ENCODE measurements around the gene KLHL40.

DNA sequence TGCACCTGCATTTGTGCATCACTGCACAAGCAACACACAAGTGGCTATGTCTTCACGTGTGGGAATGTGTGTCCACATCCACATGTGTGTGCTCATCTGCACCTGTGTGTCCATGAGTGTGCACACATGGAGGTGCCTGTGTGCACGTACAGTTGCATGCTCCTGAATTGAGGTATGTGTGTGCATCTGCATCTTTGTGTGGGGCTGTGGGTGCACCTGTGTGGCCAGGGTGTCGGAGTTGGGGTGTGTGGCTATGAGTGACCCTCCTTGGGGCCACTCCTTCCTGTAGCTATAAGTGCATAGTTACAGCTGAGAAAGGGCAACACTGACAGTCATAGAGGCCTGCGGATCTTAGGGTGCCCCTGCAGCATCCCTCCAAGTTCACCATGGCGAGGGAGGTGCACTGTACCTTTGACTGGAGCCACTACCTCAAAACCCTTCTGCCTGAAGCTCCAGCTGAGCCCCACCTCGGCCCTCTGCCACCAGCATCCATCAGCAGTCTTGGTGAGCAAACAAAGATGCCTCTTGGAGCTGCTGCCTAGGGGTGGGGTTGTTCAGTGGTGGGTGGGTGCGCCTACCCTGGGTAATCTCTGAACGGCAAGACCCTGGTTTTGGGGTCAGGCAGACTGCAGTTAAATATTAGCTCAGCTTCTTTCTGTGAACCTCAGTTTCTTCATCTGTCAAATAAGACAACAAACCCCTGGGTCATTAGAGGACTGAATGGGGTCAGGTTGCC is 22.5 kb downstream of the KLHL40 start:
- TF ChIP-seq, protein P1, sequence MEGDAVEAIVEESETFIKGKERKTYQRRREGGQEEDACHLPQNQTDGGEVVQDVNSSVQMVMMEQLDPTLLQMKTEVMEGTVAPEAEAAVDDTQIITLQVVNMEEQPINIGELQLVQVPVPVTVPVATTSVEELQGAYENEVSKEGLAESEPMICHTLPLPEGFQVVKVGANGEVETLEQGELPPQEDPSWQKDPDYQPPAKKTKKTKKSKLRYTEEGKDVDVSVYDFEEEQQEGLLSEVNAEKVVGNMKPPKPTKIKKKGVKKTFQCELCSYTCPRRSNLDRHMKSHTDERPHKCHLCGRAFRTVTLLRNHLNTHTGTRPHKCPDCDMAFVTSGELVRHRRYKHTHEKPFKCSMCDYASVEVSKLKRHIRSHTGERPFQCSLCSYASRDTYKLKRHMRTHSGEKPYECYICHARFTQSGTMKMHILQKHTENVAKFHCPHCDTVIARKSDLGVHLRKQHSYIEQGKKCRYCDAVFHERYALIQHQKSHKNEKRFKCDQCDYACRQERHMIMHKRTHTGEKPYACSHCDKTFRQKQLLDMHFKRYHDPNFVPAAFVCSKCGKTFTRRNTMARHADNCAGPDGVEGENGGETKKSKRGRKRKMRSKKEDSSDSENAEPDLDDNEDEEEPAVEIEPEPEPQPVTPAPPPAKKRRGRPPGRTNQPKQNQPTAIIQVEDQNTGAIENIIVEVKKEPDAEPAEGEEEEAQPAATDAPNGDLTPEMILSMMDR (IDR thresholded peaks at IDR 0.05): no peak
- TF ChIP-seq EZH2 (IDR thresholded peaks at IDR 0.05; ENCODE audit: borderline replicate concordance, insufficient read depth, low read depth, low read length, poor library complexity, severe bottlenecking): no peak

All from B cell (primary cell).